ENCODE data around the gene TMEM161B. TPM values are rescaled to one million over a fixed set of nuclear protein-coding genes. Genes with fewer than 3 reads are reported as not detected.
"Not testable (repeated sequence)": the region's sequence is repeated elsewhere in the genome, so short reads cannot be mapped to it uniquely, and the experiment has no call there.

The TMEM161B gene
- total RNA-seq: 11.1 TPM
- long read RNA-seq, transcript TMEM161B-201 (12 exons, 2,594 nt): major isoform, 7 of 11 reads
- long read RNA-seq, partial matches to known transcripts: 2 of 11 reads
- long read RNA-seq, other reads (novel, unspliced or antisense): 2 of 11 reads

DNA sequence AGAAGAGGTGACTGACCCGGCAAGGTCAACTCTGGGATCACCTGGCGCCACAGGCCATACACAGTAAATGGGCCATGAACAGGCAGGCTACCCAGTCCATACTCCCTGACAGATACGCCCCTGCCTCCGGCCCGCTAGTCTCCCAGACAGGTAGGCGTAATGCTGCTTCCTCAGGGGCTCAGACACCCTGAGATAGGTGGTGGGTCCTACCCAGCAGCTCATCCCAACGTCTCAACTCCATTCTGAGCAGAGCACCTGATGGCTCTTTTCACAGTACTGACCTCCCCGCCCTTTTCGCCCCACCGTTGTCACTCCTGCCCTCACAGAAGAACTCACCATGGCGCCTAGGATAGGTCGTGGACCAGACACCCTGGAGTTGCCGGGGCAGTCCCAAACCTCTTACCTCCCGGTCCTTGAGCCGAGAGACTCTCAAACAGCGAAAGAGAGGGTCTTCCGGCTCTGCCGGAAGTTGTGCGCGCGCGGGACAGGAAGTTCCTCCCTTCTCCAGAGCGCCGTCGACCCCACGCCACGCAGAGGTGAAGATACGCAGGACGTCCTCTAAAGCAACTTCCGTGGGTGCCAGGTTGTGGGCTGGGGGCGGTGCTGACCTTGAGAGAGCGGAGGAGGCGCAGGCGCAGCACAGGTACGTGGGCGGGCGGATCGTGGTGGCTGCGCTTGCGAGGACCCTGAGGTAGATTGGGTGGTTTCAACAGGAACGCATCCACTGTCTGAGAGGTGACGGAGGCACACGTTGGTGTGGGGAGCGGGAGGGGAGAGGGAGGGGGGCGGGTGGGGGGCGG lies at the start of gene TMEM161B:
Gene TMEM161B, minus strand, starts transcription at position 461 of the 800 bp plus-strand sequence. Its CDS starts 122 bp downstream, at position 339.
- peak; percentile 95 for DNase-seq
- ATAC-seq: peak; percentile 100
- intact Hi-C loops (cut with micrococcal nuclease): no loop called here

DNA sequence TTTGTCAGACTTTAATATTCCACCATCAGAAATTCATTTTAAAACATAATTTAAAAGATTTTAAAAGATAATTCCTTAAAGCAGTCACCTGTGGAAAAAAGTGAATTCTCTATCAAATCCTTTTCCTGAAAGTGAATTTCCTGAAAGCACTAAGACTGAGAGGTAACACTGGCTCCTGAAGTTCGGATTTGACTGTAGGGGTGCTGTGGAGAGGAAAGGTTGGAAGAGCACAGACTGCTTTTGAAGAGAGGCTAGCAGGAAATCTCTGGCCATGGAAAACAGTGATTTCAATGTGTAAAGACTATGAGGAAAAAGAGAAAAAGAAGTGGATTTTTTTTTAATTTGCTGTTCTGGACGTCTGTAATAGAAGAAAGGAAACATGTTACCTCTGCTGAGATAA lies 35.7 kb upstream of the TMEM161B start:
- intact Hi-C loops (cut with micrococcal nuclease): no loop called here
- DNase-seq (no peak), ATAC-seq (no peak)

DNA sequence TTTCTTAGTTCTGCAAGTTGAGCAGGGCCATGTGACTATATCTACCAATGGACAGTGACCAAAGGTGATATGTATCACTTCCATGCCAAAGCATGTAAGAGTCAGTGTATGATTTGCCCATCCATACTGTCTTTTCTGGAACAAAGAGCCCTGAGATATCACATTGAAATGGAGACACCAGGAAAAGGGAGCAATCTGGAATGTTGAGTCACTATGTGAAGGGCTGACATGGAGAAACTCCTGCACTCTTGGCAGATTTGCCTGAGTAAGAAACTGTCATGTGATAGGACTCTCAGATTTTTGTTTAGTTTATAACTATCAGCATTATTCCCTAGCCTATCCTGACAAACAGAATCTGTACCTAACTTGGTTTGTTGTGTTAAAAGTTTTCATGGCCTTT lies 29.8 kb upstream of the TMEM161B start:
- ATAC-seq (no peak), DNase-seq (no peak)
- intact Hi-C loops (cut with micrococcal nuclease): no loop called here

DNA sequence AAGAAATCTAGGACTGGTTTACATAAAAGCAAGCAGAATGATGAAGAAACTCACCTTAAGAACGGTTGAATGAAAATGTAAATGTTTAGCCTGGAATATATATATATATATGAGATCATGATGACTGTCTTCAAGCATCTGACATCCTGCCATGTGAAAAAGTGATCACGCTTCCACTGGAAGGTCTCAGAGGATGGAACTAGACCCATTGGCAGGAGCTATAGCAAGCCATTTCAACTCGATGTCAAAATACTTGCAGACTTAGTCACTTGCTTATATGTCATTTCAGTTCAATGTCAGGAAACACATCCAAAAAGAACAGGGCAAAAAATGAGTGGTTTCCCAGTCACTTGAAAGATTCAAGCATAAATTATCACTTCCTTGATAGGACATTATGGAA lies 22.2 kb upstream of the TMEM161B start:
- intact Hi-C loops (cut with micrococcal nuclease): no loop called here
- ATAC-seq (no peak), DNase-seq (no peak)

DNA sequence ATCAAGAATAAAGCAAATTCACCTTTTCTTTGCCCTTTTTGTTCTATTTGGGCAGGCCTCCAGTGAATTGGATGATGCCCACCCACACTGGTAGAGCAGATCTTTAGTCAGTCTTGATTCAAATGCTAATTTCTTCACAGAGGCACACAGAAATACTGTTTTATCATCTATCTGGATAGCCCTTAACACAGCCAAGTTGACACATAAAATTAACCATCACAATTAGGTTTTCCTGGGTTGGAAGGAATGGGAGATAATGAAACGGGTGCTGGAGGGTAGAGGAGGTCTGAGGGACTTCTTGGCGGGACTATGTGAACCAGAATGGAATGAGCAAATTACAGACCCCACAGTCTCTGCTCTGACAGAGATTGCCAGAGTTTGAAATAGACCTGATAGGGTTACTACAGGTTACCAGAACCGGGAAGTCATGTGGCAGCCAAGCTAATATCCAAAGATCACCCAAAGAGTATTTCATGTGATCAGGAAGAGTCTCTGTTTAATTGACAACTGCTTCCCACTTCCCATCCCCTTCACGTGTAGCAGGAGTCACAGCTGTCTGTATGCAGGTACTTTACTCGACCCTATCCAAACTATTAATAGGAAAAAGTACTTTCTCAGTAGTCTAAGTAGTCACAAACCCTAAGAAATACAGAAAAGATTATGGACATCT lies 20.0 kb upstream of the TMEM161B start:
- ATAC-seq (no peak), DNase-seq (no peak)
- intact Hi-C loops (cut with micrococcal nuclease): no loop called here

DNA sequence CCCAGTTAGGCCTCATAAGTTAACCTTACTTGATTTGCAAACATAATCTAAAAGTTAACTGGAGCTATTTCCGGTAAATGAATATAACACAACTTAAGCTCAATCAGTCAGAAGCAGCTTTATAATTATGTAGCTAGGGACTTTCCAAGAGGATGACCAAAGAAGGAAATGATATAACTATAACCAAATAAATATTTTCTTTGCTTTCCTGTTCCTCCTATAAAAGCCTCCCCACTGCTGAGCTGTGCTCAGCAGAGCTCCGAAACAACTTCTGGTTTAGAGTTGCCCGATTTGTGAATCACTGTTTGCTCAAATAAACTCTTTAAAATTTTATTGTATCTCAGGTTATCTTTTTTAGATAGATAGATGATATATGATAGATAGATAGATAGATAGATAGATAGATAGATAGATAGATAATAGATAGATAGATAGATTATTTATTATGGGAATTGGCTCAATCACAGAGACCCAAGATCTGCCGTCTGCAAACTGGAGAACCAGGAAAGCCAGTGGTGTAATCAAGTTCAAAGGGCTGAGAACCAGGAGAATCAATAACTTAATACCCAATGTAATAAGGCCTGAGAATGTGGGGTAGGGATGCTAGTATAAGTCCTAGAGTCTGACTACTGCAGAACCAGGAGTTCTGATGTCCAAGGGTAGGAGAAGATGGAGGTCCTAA lies 19.3 kb upstream of the TMEM161B start:
- ATAC-seq: no peak
- DNase-seq: no peak
- intact Hi-C loops (cut with micrococcal nuclease): no loop called here

DNA sequence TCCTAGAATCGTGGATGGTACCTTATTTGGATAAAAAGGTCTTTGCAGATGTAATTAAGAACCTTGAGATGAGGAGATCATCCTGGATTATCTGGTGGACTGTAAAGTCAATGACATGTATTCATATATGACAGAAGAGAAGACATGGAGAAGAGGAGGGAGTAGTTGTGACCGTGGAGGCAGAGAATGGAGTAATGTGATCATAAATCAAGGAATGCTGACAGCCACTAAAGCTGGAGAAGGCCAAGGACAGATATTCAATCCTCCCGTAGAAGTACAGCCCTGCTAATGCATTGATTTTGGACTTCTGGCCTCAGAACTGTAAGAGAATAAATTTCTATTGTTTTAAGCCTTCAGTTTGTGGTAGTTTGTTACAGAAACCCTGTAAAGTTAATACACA lies 18.7 kb upstream of the TMEM161B start:
- DNase-seq (no peak), ATAC-seq (no peak)
- intact Hi-C loops (cut with micrococcal nuclease): no loop called here

DNA sequence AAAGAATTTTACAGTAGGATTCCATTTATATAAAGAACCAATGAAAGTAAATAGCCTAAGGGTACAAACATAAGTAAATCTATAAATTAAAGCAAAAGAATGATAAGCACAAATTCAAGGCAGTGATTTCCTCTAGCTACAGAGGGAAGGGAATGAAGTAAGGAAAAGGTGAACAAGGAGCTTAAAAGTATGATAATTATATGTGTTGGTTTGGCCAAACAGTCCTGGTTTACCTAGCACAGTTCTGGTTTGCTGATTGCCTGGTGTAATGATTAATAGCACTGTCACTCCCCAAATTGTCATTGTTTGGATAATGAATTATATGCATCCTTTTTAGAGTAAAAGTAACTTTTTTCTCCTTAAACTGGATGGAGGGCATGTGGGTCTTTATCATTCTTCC lies 15.0 kb upstream of the TMEM161B start:
- ATAC-seq (no peak), DNase-seq (no peak)
- intact Hi-C loops (cut with micrococcal nuclease): no loop called here

DNA sequence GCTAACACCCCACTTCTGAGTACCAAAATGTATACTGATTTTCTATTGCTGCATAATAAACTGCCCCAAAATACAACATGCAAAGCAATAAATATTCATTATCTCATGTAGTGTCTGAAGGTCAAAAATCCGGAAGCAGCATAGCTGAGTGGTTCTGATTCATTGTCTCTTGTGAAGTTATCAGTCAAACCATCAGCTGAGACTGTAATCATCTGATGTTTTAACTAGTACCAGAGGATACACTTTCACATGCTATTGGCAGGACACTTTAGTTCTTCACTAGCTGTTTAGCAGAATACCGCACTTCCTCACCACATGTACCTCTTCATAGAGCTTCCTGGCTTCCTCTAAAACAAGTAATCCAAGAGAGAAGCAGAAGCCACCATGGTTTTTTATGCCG lies 12.7 kb upstream of the TMEM161B start:
- DNase-seq: no peak
- no peak for ATAC-seq
- intact Hi-C loops (cut with micrococcal nuclease): no loop called here

DNA sequence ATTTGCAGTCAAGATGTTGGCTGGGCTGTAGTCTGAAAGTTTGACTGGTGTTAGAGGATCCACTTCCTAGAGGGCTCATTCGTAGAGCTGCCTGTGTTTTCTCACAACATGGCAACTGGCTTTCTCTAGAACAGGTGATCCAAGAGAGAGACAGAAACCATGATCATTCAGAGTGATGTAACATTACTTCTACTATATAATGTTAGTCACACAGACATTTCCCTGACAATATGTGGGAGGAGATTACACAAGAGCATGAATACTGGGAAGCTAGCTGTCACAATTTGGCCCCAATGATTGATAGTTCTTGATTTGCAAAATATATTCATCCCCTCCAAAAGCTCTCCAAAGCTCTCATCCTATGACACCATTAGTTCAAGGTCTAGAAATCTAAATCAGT lies 10.9 kb upstream of the TMEM161B start:
- intact Hi-C loops (cut with micrococcal nuclease): no loop called here
- no peak for ATAC-seq
- DNase-seq: no peak

DNA sequence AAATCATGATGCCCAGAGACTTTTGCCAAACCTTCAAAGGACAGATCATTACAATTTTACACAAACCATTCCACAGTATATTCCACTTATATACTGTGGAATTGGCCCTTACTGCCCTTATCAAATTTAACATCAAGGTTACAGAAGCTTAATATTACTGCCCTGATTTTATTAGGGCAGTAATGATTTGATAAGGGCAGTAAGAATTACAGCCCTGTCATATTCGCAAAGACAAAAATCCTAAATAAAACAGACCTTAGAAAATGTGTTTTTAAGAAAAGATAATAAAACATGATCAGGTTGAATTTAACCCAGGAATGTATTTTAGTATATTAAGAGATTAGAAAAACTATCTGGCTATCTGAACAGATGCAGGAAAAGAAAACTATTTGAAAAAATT lies 7.7 kb upstream of the TMEM161B start:
- ATAC-seq: no peak
- DNase-seq: no peak
- intact Hi-C loops (cut with micrococcal nuclease): no loop called here

DNA sequence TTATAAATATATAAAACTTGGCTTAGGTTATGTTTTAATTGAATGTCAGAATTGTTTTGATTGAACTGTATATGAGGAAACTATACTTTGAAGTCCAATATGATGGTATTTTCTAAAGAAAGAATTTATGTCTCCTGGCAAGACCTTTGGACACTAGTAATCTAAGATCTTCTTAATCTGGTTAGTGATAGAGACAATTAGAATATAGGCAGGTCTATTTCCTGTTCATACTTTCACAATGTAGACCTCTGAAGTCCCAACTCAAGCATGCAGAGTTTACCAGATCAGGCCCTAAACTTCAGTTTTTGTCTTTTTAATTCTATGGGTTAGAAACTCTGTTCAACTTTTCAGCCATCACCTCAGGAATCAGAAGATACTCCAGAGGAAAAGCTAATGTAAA lies 6.9 kb upstream of the TMEM161B start:
- ATAC-seq: no peak
- intact Hi-C loops (cut with micrococcal nuclease): no loop called here
- no peak for DNase-seq

DNA sequence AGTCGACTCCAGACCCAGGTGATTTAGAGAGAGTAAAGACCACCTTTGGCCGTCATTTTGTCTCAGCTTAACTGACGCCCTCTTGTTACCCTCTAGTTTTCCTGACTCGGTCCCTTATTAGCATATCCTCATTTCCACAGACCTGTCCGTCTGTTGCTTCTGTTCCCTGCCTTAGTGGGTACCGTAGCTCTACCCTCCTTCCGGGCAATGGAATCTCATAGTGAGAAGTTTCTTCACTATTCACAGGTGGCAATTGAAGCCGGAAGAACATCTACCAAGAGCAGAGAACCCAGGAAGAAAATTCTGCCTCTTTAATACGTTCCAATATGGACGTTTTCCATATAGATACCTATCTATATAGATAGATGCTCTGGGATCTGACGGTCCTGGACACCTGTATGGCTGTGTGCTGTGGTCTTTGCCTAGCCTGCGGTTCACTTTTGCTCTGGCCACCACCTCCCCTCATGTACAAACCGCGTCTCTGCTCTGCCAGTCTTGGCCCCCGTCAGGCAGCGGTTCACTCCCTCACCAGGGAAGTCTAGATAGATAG lies 652 bp upstream of the TMEM161B start:
- intact Hi-C loops (cut with micrococcal nuclease): no loop called here
- no peak for DNase-seq
- ATAC-seq: peak; percentile 47

DNA sequence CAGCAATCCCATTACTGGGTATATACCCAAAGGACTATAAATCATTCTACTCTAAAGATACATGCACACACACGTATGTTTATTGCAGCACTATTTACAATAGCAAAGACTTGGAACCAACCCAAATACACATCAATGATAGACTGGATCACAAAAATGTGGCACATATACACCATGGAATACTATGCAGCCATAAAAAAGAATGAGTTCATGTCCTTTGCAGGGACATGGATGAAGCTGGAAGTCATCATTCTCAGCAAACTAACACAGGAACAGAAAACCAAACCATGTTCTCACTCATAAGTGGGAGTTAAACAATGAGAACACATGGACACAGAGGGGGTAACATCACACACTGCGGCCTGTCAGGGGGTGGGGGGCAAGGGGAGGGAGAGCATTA lies 4.1 kb downstream of the TMEM161B start:
- DNase-seq; ATAC-seq; intact Hi-C loops (cut with micrococcal nuclease): not testable (repeated sequence)

DNA sequence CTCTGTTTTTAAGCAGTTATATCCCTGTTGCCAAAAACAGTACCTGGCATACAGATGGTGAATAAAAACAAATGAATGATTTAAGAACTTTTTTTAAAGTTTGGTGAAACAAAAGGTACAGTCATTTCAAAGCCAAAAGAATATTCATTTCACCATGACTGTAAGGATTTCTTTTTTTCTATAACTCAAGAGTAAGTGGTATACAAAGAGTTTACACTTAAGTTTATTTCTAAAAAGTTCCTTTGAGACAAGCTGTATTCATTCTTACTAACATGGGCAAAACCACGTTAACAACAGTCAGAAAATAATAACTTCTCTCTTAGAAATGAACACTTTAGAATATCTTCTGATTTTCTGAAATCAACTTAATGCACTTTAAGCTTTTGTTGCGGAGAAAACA lies 5.3 kb downstream of the TMEM161B start:
- no peak for ATAC-seq
- DNase-seq: no peak
- intact Hi-C loops (cut with micrococcal nuclease): no loop called here

DNA sequence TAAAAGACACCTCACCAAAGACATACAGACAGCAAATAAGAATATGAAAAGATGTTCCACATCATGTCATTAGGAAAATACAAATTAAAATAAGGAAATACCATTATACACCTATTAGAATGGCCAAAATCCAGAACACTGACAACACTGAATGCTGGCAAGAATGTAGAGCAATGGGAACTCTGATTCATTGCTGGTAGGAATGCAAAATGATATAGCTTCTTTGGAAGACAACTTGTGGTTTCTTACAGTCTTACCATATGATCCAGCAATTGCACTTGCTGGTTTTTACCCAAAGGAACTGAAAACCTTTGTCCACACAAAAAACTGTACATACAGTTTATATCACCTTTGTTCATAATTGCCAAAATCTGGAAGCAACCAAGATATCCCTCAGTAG lies 6.5 kb downstream of the TMEM161B start:
- DNase-seq (no peak), ATAC-seq (no peak)
- intact Hi-C loops (cut with micrococcal nuclease): no loop called here

DNA sequence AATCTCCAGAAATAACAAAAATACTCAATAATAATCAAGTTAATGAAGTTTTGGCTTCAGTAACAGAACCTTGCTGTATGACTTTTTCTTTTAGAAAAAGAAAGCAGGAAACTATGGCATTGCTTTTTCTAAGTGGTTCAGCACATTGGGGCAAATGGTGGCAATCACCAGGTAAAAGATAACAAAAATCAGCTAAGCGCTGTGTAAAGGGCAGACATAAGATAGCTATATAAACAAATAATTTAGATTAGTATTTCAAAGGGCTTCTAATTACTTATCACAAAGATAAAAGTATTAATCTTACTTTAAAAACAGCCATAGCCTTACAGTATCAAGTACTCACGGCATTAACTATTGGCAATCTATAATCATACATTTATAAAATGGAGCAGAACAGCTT lies 10.0 kb downstream of the TMEM161B start:
- DNase-seq: no peak
- intact Hi-C loops (cut with micrococcal nuclease): no loop called here
- no peak for ATAC-seq

DNA sequence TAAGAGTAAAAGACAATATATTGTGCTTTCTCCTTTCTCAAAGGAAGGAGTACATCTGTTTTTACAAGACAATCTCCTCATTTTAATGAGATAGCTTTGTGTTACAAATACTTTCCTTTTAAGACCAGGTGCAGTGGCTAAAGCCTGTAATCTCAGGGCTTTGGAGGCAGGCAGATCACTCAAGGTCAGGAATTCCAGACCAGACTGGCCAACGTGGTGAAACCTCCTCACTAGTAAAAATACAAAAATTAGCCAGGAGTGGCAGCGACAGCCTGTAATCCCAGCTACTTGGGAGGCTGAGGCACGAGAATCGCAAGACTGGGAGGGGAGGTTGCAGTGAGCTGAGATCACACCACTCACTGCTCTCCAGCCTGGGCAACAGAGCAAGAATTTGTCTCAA lies 11.8 kb downstream of the TMEM161B start:
- DNase-seq (no peak), ATAC-seq (no peak)
- intact Hi-C loops (cut with micrococcal nuclease): no loop called here

DNA sequence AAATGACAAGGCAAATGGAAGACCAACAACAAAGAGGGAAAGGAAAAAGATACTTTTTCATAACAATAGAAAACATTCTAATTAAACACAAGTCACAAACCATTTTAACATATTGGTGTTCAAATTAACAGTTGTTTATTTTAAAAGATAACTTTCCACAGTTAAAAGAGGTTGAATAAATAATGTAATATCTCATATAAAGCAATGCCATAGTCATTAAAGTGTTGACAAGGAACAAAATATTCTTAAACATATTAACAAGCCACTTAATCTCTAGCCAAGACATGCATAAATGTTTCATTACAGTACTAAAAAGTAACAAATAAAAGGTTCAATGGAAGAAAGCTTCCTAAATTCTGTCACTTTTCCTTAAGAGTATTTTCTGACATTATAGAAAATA lies 12.6 kb downstream of the TMEM161B start:
- intact Hi-C loops (cut with micrococcal nuclease): no loop called here
- ATAC-seq (no peak), DNase-seq (no peak)

DNA sequence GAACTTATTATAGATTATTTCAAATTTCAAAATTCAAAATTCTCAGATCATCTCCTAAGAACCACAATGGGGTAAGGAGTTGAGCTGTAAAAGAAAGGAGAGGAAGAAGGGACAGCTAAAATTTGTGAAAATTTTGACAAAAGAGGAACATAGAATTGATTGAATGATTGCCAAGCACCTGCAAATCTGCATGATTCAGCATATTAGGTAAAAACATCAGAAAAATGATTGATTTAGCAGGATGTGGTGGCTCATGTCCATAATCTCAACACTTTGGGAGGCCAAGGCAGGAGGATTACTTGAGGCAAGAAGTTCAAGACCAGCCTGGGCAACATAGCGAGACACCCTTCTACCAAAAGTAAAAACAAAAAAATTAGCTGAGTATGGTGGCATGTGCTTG lies 14.3 kb downstream of the TMEM161B start:
- intact Hi-C loops (cut with micrococcal nuclease): no loop called here
- DNase-seq: no peak
- ATAC-seq: no peak

Data from left ventricle myocardium superior (tissue), 1 donor.